OCI-LY7 (cell line): ENCODE results near the gene WDR3.

Source experiments
- EZH2phosphoT487 ChIP-seq: fragments of 200-600 bp; sonication (generic); IDR thresholded peaks from 2 replicates; pipeline ENCODE4 v1.6.1; 2018; ENCODE audit warnings: low read depth, borderline replicate concordance, mild to moderate bottlenecking, mixed run types, antibody characterized with exemption, low read length, moderate library complexity, mixed read lengths
- TF ChIP-seq, protein P1 (sequence below): fragments of 200-600 bp; sonication (generic); conservative IDR thresholded peaks from 2 replicates; pipeline ENCODE4 v1.5.1; 2014; ENCODE audit warnings: mild to moderate bottlenecking, antibody characterized with exemption, low read length, moderate library complexity, mixed read lengths

- TF ChIP-seq, protein P1, sequence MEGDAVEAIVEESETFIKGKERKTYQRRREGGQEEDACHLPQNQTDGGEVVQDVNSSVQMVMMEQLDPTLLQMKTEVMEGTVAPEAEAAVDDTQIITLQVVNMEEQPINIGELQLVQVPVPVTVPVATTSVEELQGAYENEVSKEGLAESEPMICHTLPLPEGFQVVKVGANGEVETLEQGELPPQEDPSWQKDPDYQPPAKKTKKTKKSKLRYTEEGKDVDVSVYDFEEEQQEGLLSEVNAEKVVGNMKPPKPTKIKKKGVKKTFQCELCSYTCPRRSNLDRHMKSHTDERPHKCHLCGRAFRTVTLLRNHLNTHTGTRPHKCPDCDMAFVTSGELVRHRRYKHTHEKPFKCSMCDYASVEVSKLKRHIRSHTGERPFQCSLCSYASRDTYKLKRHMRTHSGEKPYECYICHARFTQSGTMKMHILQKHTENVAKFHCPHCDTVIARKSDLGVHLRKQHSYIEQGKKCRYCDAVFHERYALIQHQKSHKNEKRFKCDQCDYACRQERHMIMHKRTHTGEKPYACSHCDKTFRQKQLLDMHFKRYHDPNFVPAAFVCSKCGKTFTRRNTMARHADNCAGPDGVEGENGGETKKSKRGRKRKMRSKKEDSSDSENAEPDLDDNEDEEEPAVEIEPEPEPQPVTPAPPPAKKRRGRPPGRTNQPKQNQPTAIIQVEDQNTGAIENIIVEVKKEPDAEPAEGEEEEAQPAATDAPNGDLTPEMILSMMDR: no peak
- TF ChIP-seq EZH2phosphoT487: no peak
Observed at GRCh38 chr1:117899801-117900200, 29.7 kb upstream of the WDR3 start.
